HCT116 (cell line): ENCODE measurements around the gene MPP2. TPM values are rescaled to one million over a fixed set of nuclear protein-coding genes. Genes with fewer than 3 reads are reported as not detected.

ENCODE experiments used
- ATAC-seq: fragments of 200-7000 bp; cut with Tn5 transposase; 2 replicates; pipeline ENCODE4 v1.9.1; 2020; ENCODE audit warnings: mild to moderate bottlenecking, moderate library complexity
- BruUV-seq: library from RNA; stranded (reverse); fragments of 400-500 nt; replicated peaks from 2 replicates; lab custom pipeline; 2021; lab: Mats Ljungman, UMichigan
- CTCF ChIA-PET: fragments of 300-600 bp; sonication (Branson Sonifier 250); formaldehyde crosslinking; loops from one replicate; lab custom pipeline; 2021; ENCODE audit warnings: antibody characterized with exemption; lab: Charles Lee
- POLR2A ChIA-PET: fragments of 300-600, 350-600 bp; sonication (Branson Sonifier 250); formaldehyde crosslinking; loops from one replicate; lab custom pipeline; 2021; ENCODE audit warnings: antibody characterized with exemption; lab: Charles Lee
- RAD21 ChIA-PET, 2 experiments: fragments of 300-600 bp; sonication (Branson Sonifier 250); formaldehyde crosslinking; loops; one replicate each; lab custom pipeline; 2023; ENCODE audit warnings: low total read pairs in 2 of 2; ENCODE audit not compliant: uncharacterized antibody in 2 of 2, unreplicated experiment in 2 of 2, low non-redundant PET in 1 of 2; lab: Charles Lee
- DNase-seq: peaks from one replicate; pipeline ENCODE4 v3.0.0-alpha.2; 2010; ENCODE audit warnings: low read depth, low spot score
- H2AFZ ChIP-seq: fragments of 200-600 bp; shearing (Covaris generic), sonication (generic); 2 replicates; pipeline ENCODE4 v1.6.1; 2017; ENCODE audit warnings: low read depth, mixed run types, mixed read lengths, antibody characterized with exemption, low read length; ENCODE audit not compliant: poor library complexity, severe bottlenecking
- H3K27ac ChIP-seq: 2 replicates; pipeline ENCODE4 v1.5.1; 2012; ENCODE audit warnings: low read depth, low read length
- H3K27me3 ChIP-seq: fragments of 200-600 bp; sonication (generic); 2 replicates; pipeline ENCODE4 v1.6.1; 2016; ENCODE audit warnings: mixed run types, low read length, mixed read lengths; ENCODE audit not compliant: insufficient read depth
- H3K36me3 ChIP-seq, 2 experiments: fragments of 200-500 bp in 1 of 2; fragments of 200-600 bp in 1 of 2; sonication (Bioruptor generic) in 1 of 2; sonication (generic) in 1 of 2; 2 replicates each; pipeline versions ENCODE4 v1.5.1 to v1.6.1; 2014 to 2016; ENCODE audit warnings: low read length in 2 of 2, inconsistent platforms in 1 of 2, mixed read lengths in 1 of 2, mixed run types in 1 of 2; ENCODE audit not compliant: insufficient read depth in 2 of 2, control insufficient read depth in 1 of 2
- H3K4me1 ChIP-seq, 2 experiments: fragments of 200-600 bp in 1 of 2; sonication (generic) in 1 of 2; 2 replicates each; pipeline versions ENCODE4 v1.5.1 to v1.6.1; 2012 to 2017; ENCODE audit warnings: low read length in 2 of 2, inconsistent platforms in 1 of 2, mild to moderate bottlenecking in 1 of 2, mixed read lengths in 1 of 2, mixed run types in 1 of 2, moderate library complexity in 1 of 2; ENCODE audit not compliant: insufficient read depth in 2 of 2, control insufficient read depth in 1 of 2
- H3K4me2 ChIP-seq: fragments of 200-600 bp; sonication (generic); 2 replicates; pipeline ENCODE4 v1.6.1; 2017; ENCODE audit warnings: mixed run types, low read length, mixed read lengths
- H3K4me3 ChIP-seq, 2 experiments: fragments of 200-600 bp in 1 of 2; sonication (generic) in 1 of 2; replicated peaks in 1 of 2; 2 replicates each; pipeline ENCODE4 v1.5.1; 2011 to 2016; ENCODE audit warnings: low read length in 2 of 2, control low read depth in 1 of 2, low read depth in 1 of 2, mild to moderate bottlenecking in 1 of 2, mixed read lengths in 1 of 2, mixed run types in 1 of 2
- H3K79me2 ChIP-seq: fragments of 200-600 bp; sonication (generic); 2 replicates; pipeline ENCODE4 v1.6.1; 2017; ENCODE audit warnings: mild to moderate bottlenecking, mixed run types, low read length, moderate library complexity, mixed read lengths; ENCODE audit not compliant: insufficient read depth
- H3K9ac ChIP-seq: fragments of 200-600 bp; sonication (generic); 2 replicates; pipeline ENCODE4 v1.6.1; 2016; ENCODE audit warnings: low read length, mixed read lengths
- H3K9me2 ChIP-seq: fragments of 200-600 bp; sonication (generic), shearing (Covaris generic); 2 replicates; pipeline ENCODE4 v1.6.1; 2017; ENCODE audit warnings: mixed run types, mild to moderate bottlenecking, moderate library complexity; ENCODE audit not compliant: insufficient read depth
- H3K9me3 ChIP-seq, 2 experiments: fragments of 200-500 bp in 1 of 2; fragments of 200-600 bp in 1 of 2; sonication (Bioruptor generic) in 1 of 2; sonication (generic) in 1 of 2; 2 replicates each; pipeline ENCODE4 v1.6.1; 2014 to 2017; ENCODE audit warnings: low read length in 2 of 2, mixed read lengths in 2 of 2, inconsistent platforms in 1 of 2, low read depth in 1 of 2, mild to moderate bottlenecking in 1 of 2, mixed run types in 1 of 2, moderate library complexity in 1 of 2; ENCODE audit not compliant: control insufficient read depth in 1 of 2, insufficient read depth in 1 of 2
- H4K20me1 ChIP-seq: fragments of 200-600 bp; sonication (generic), shearing (Covaris generic); 2 replicates; pipeline ENCODE4 v1.6.1; 2017; ENCODE audit warnings: mixed run types, mild to moderate bottlenecking, moderate library complexity; ENCODE audit not compliant: insufficient read depth
- CBX3 ChIP-seq: IDR thresholded peaks from 2 replicates; pipeline ENCODE4 v1.6.1; 2012; ENCODE audit warnings: low read depth
- ELF1 ChIP-seq: IDR thresholded peaks from 2 replicates; pipeline ENCODE4 v1.6.1; 2012; ENCODE audit warnings: low read depth, borderline replicate concordance
- EZH2 ChIP-seq: fragments of 200-600 bp; sonication (generic); IDR thresholded peaks from 2 replicates; pipeline ENCODE4 v1.6.1; 2017; ENCODE audit warnings: antibody characterized with exemption, mixed run types
- EZH2phosphoT487 ChIP-seq: fragments of 200-600 bp; IDR thresholded peaks from 2 replicates; pipeline ENCODE4 v1.6.1; 2018; ENCODE audit warnings: antibody characterized with exemption, borderline replicate concordance
- FOSL1 ChIP-seq: IDR thresholded peaks from 2 replicates; pipeline ENCODE4 v1.6.1; 2012; ENCODE audit warnings: low read depth
- POLR2A ChIP-seq: IDR thresholded peaks from 2 replicates; pipeline ENCODE4 v1.7.0; 2011; ENCODE audit warnings: borderline replicate concordance; ENCODE audit not compliant: insufficient read depth, insufficient read length; ENCODE audit errors: extremely low read depth
- POLR2AphosphoS5 ChIP-seq: IDR thresholded peaks from 2 replicates; pipeline ENCODE4 v1.6.1; 2011; ENCODE audit warnings: mild to moderate bottlenecking, low read depth, low read length, moderate library complexity
- RAD21 ChIP-seq: IDR thresholded peaks from 2 replicates; pipeline ENCODE4 v1.6.1; 2012; ENCODE audit warnings: low read depth, mild to moderate bottlenecking
- SIN3A ChIP-seq: IDR thresholded peaks from 2 replicates; pipeline ENCODE4 v1.6.1; 2012; ENCODE audit warnings: low read depth
- SP1 ChIP-seq: IDR thresholded peaks from 2 replicates; pipeline ENCODE4 v1.6.1; 2012; ENCODE audit warnings: low read depth
- TCF7L2 ChIP-seq: IDR thresholded peaks from 2 replicates; pipeline ENCODE4 v1.7.0; 2011; ENCODE audit warnings: borderline replicate concordance, inconsistent platforms; ENCODE audit not compliant: insufficient read depth, insufficient read length; ENCODE audit errors: extremely low read depth
- YY1 ChIP-seq: IDR thresholded peaks from 2 replicates; pipeline ENCODE4 v1.6.1; 2011; ENCODE audit warnings: low read length, low read depth, moderate library complexity, mild to moderate bottlenecking; ENCODE audit not compliant: insufficient replicate concordance; ENCODE audit errors: extremely low read depth
- ZFX ChIP-seq: fragments of 450-650 bp; IDR thresholded peaks from 2 replicates; pipeline ENCODE4 v1.6.1; 2017
- intact Hi-C: fragments of 100-400 bp; cut with micrococcal nuclease; formaldehyde crosslinking; loops from 2 replicates; pipeline ENCODE4 v1.10.0; 2022
- total RNA-seq: library from RNA; stranded (reverse); gene quantifications from one replicate; pipeline ENCODE4 v1.2.1, GENCODE V29; 2021; ENCODE audit not compliant: unreplicated experiment
- TF ChIP-seq, protein P1 (sequence below): IDR thresholded peaks from 2 replicates; pipeline ENCODE4 v1.6.1; 2012
- TF ChIP-seq, protein P2 (sequence below), 3 experiments: fragments of 200-600 bp in 1 of 3; sonication (generic) in 1 of 3; IDR thresholded peaks in 2 of 3; conservative IDR thresholded peaks in 1 of 3; 2 replicates each; pipeline ENCODE4 v1.5.1; 2012 to 2017; ENCODE audit warnings: low read depth in 2 of 3, low read length in 2 of 3, antibody characterized with exemption in 1 of 3, borderline replicate concordance in 1 of 3, control low read depth in 1 of 3, mild to moderate bottlenecking in 1 of 3, mixed read lengths in 1 of 3, mixed run types in 1 of 3, moderate library complexity in 1 of 3; ENCODE audit not compliant: insufficient read depth in 1 of 3
- TF ChIP-seq, protein P3 (sequence below): IDR thresholded peaks from 2 replicates; pipeline ENCODE4 v1.6.1; 2012; ENCODE audit warnings: low read depth

The MPP2 gene
- total RNA-seq, 1 experiment from 2014 or later, result 16.4 TPM

DNA sequence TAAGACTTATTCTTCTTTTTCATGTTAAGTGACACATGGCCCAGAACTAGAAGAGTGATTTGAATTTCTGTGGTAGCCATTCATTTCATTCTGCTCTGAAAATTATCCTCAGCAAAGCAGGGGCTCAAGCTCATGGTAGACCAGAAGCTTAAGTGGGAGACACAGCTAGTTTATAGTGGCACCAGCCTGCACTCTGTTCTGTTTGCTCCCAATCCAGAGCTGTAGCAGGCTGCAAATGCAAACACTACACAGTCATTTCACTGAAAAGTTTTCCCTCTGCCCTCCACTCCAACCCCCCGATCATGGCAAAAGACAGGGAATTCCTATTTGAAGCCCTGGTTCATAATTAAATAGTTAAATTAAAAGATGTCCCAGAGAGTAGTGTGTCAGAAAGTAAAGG lies 17.1 kb downstream of the MPP2 start:
- H3K9me2 ChIP-seq, result no peaks in the 10 kb centered on the region; the same call in 1 of the 2 replicates
- DNase-seq, result no peak
- no peaks in the 10 kb centered on the region for H4K20me1 ChIP-seq
- ATAC-seq, result no peak
- no peaks in the 10 kb centered on the region for H3K4me1 ChIP-seq
- TF ChIP-seq ZFX (no peak), ELF1 (no peak), SP1 (no peak), RAD21 (no peak), YY1 (no peak)
- TF ChIP-seq, protein P1, sequence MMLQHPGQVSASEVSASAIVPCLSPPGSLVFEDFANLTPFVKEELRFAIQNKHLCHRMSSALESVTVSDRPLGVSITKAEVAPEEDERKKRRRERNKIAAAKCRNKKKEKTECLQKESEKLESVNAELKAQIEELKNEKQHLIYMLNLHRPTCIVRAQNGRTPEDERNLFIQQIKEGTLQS, result no peak
- no TSS peak for BruUV-seq
- RAD21 ChIA-PET, result no interaction called here
- no peaks in the 10 kb centered on the region for H3K36me3 ChIP-seq
- no peak overlapping the region for H3K9ac ChIP-seq
- POLR2A ChIA-PET, result no interaction called here
- no peak overlapping the region for H3K4me2 ChIP-seq
- intact Hi-C loops, result no loop called here
- CTCF ChIA-PET, result interaction anchor here (1.0 kb wide), 1 partner anchor 44 kb away, joined by 3 read pairs; no protein-coding TSS in a partner anchor
- no peak overlapping the region for H3K27ac ChIP-seq
- H2AFZ ChIP-seq, result no peak overlapping the region
- H3K9me3 ChIP-seq, result no peaks in the 10 kb centered on the region
- no peak overlapping the region for H3K4me3 ChIP-seq
- no peaks in the 10 kb centered on the region for H3K79me2 ChIP-seq
- no peaks in the 10 kb centered on the region for H3K27me3 ChIP-seq

DNA sequence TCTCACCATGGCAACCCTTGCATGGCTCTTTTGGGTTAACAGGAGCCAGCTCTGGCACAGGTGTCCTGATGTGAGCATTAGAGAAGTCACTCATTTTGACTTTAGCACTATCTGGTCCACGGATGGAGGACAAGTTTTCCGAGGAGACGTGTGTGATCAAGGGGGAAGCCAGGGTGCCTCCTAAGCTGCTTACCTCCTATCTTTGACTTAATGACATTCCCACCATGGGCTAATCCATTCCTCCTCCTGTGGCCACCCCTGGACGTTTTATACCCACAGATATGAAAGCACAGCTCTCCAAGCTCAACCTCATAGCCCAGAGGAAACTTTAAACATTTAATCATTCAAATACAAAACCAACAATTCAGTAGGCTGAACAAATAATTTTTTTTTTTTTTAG lies 18.8 kb downstream of the MPP2 start:
- Histone ChIP-seq H3K4me2 (no peak overlapping the region), H3K4me1 (no peaks in the 10 kb centered on the region), H2AFZ (no peak overlapping the region), H3K4me3 (no peak overlapping the region), H3K9me2 (no peaks in the 10 kb centered on the region; the same call in 1 of the 2 replicates), H4K20me1 (no peaks in the 10 kb centered on the region), H3K9ac (no peak overlapping the region), H3K9me3 (no peaks in the 10 kb centered on the region), H3K36me3 (no peaks in the 10 kb centered on the region), H3K27ac (no peak overlapping the region), H3K27me3 (no peaks in the 10 kb centered on the region), H3K79me2 (no peaks in the 10 kb centered on the region)
- DNase-seq (no peak), ATAC-seq (no peak)
- CTCF ChIA-PET, result interaction anchor here (1.0 to 2.1 kb wide), 2 partner anchors 9 to 10 kb away, joined by 3 to 9 read pairs; no protein-coding TSS in a partner anchor
- RAD21 ChIA-PET, result no interaction called here
- POLR2A ChIA-PET, result no interaction called here
- BruUV-seq, result no TSS peak
- intact Hi-C loops, result no loop called here
- TF ChIP-seq TCF7L2, result no peak
- TF ChIP-seq, protein P2, sequence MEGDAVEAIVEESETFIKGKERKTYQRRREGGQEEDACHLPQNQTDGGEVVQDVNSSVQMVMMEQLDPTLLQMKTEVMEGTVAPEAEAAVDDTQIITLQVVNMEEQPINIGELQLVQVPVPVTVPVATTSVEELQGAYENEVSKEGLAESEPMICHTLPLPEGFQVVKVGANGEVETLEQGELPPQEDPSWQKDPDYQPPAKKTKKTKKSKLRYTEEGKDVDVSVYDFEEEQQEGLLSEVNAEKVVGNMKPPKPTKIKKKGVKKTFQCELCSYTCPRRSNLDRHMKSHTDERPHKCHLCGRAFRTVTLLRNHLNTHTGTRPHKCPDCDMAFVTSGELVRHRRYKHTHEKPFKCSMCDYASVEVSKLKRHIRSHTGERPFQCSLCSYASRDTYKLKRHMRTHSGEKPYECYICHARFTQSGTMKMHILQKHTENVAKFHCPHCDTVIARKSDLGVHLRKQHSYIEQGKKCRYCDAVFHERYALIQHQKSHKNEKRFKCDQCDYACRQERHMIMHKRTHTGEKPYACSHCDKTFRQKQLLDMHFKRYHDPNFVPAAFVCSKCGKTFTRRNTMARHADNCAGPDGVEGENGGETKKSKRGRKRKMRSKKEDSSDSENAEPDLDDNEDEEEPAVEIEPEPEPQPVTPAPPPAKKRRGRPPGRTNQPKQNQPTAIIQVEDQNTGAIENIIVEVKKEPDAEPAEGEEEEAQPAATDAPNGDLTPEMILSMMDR (IDR thresholded peaks at IDR 0.05 in 2 of 3, conservative IDR thresholded peaks at IDR 0.05 in 1 of 3; ENCODE audit: borderline replicate concordance in 1 of 3, insufficient read depth in 1 of 3, low read depth in 2 of 3, low read length in 2 of 3), result no peak
- TF ChIP-seq POLR2AphosphoS5, result no peak
- TF ChIP-seq, protein P3, sequence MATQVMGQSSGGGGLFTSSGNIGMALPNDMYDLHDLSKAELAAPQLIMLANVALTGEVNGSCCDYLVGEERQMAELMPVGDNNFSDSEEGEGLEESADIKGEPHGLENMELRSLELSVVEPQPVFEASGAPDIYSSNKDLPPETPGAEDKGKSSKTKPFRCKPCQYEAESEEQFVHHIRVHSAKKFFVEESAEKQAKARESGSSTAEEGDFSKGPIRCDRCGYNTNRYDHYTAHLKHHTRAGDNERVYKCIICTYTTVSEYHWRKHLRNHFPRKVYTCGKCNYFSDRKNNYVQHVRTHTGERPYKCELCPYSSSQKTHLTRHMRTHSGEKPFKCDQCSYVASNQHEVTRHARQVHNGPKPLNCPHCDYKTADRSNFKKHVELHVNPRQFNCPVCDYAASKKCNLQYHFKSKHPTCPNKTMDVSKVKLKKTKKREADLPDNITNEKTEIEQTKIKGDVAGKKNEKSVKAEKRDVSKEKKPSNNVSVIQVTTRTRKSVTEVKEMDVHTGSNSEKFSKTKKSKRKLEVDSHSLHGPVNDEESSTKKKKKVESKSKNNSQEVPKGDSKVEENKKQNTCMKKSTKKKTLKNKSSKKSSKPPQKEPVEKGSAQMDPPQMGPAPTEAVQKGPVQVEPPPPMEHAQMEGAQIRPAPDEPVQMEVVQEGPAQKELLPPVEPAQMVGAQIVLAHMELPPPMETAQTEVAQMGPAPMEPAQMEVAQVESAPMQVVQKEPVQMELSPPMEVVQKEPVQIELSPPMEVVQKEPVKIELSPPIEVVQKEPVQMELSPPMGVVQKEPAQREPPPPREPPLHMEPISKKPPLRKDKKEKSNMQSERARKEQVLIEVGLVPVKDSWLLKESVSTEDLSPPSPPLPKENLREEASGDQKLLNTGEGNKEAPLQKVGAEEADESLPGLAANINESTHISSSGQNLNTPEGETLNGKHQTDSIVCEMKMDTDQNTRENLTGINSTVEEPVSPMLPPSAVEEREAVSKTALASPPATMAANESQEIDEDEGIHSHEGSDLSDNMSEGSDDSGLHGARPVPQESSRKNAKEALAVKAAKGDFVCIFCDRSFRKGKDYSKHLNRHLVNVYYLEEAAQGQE, result no peak
- TF ChIP-seq EZH2phosphoT487, result no peak
- no peak for TF ChIP-seq FOSL1
- no peak for TF ChIP-seq POLR2A
- TF ChIP-seq EZH2, result no peak
- no peak for TF ChIP-seq SP1
- TF ChIP-seq RAD21, result no peak
- no peak for TF ChIP-seq CBX3
- no peak for TF ChIP-seq SIN3A
